Measurements from ENCODE around the gene DLL3. TPM values are rescaled to one million over a fixed set of nuclear protein-coding genes. Genes with fewer than 3 reads are reported as not detected.

Gene DLL3
- total and polyA plus RNA-seq, 2 experiments from 2014 or later = 9.8 to 15.6 TPM

- no peaks in the 10 kb centered on the region; the same call in 1 of the 2 replicates for H3K36me3 ChIP-seq (ENCODE audit: insufficient read depth)
- peaks cover 12% of the 10 kb centered on the region; the same call in 1 of the 2 replicates for H4K20me1 ChIP-seq (replicated peaks; ENCODE audit: insufficient read depth)
- ATAC-seq = no peak
- TF ChIP-seq JUNB (IDR thresholded peaks at IDR 0.05; ENCODE audit: unreplicated experiment) (no peak), ZNF331 (CRISPR knock-in tag; IDR thresholded peaks at IDR 0.05; ENCODE audit: low read depth) (no peak), ETS1 (IDR thresholded peaks at IDR 0.05) (no peak), EZH2phosphoT487 (IDR thresholded peaks at IDR 0.05; ENCODE audit: unreplicated experiment) (no peak), STAT1 (IDR thresholded peaks at IDR 0.05; ENCODE audit: unreplicated experiment) (no peak), EZH2 (IDR thresholded peaks at IDR 0.05; ENCODE audit: low read depth, unreplicated experiment) (no peak), NANOG (IDR thresholded peaks at IDR 0.05; ENCODE audit: borderline replicate concordance) (no peak), CTCF (conservative IDR thresholded peaks at IDR 0.05; ENCODE audit: low read depth in 2 of 2) (no peak), CREB1 (CRISPR knock-in tag; IDR thresholded peaks at IDR 0.05; ENCODE audit: low read depth) (no peak), ZNF114 (CRISPR knock-in tag; IDR thresholded peaks at IDR 0.05) (no peak), POLR2AphosphoS5 (IDR thresholded peaks at IDR 0.05; ENCODE audit: low read depth) (no peak)
- TF ChIP-seq, protein P1, sequence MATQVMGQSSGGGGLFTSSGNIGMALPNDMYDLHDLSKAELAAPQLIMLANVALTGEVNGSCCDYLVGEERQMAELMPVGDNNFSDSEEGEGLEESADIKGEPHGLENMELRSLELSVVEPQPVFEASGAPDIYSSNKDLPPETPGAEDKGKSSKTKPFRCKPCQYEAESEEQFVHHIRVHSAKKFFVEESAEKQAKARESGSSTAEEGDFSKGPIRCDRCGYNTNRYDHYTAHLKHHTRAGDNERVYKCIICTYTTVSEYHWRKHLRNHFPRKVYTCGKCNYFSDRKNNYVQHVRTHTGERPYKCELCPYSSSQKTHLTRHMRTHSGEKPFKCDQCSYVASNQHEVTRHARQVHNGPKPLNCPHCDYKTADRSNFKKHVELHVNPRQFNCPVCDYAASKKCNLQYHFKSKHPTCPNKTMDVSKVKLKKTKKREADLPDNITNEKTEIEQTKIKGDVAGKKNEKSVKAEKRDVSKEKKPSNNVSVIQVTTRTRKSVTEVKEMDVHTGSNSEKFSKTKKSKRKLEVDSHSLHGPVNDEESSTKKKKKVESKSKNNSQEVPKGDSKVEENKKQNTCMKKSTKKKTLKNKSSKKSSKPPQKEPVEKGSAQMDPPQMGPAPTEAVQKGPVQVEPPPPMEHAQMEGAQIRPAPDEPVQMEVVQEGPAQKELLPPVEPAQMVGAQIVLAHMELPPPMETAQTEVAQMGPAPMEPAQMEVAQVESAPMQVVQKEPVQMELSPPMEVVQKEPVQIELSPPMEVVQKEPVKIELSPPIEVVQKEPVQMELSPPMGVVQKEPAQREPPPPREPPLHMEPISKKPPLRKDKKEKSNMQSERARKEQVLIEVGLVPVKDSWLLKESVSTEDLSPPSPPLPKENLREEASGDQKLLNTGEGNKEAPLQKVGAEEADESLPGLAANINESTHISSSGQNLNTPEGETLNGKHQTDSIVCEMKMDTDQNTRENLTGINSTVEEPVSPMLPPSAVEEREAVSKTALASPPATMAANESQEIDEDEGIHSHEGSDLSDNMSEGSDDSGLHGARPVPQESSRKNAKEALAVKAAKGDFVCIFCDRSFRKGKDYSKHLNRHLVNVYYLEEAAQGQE (IDR thresholded peaks at IDR 0.05; ENCODE audit: unreplicated experiment) = no peak
- TF ChIP-seq, protein P2, sequence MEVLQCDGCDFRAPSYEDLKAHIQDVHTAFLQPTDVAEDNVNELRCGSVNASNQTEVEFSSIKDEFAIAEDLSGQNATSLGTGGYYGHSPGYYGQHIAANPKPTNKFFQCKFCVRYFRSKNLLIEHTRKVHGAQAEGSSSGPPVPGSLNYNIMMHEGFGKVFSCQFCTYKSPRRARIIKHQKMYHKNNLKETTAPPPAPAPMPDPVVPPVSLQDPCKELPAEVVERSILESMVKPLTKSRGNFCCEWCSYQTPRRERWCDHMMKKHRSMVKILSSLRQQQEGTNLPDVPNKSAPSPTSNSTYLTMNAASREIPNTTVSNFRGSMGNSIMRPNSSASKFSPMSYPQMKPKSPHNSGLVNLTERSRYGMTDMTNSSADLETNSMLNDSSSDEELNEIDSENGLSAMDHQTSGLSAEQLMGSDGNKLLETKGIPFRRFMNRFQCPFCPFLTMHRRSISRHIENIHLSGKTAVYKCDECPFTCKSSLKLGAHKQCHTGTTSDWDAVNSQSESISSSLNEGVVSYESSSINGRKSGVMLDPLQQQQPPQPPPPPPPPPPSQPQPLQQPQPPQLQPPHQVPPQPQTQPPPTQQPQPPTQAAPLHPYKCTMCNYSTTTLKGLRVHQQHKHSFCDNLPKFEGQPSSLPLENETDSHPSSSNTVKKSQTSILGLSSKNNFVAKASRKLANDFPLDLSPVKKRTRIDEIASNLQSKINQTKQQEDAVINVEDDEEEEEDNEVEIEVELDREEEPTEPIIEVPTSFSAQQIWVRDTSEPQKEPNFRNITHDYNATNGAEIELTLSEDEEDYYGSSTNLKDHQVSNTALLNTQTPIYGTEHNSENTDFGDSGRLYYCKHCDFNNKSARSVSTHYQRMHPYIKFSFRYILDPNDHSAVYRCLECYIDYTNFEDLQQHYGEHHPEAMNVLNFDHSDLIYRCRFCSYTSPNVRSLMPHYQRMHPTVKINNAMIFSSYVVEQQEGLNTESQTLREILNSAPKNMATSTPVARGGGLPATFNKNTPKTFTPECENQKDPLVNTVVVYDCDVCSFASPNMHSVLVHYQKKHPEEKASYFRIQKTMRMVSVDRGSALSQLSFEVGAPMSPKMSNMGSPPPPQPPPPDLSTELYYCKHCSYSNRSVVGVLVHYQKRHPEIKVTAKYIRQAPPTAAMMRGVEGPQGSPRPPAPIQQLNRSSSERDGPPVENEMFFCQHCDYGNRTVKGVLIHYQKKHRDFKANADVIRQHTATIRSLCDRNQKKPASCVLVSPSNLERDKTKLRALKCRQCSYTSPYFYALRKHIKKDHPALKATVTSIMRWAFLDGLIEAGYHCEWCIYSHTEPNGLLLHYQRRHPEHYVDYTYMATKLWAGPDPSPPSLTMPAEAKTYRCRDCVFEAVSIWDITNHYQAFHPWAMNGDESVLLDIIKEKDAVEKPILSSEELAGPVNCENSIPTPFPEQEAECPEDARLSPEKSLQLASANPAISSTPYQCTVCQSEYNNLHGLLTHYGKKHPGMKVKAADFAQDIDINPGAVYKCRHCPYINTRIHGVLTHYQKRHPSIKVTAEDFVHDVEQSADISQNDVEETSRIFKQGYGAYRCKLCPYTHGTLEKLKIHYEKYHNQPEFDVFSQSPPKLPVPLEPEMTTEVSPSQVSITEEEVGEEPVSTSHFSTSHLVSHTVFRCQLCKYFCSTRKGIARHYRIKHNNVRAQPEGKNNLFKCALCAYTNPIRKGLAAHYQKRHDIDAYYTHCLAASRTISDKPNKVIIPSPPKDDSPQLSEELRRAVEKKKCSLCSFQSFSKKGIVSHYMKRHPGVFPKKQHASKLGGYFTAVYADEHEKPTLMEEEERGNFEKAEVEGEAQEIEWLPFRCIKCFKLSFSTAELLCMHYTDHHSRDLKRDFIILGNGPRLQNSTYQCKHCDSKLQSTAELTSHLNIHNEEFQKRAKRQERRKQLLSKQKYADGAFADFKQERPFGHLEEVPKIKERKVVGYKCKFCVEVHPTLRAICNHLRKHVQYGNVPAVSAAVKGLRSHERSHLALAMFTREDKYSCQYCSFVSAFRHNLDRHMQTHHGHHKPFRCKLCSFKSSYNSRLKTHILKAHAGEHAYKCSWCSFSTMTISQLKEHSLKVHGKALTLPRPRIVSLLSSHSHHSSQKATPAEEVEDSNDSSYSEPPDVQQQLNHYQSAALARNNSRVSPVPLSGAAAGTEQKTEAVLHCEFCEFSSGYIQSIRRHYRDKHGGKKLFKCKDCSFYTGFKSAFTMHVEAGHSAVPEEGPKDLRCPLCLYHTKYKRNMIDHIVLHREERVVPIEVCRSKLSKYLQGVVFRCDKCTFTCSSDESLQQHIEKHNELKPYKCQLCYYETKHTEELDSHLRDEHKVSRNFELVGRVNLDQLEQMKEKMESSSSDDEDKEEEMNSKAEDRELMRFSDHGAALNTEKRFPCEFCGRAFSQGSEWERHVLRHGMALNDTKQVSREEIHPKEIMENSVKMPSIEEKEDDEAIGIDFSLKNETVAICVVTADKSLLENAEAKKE (CRISPR knock-in tag; IDR thresholded peaks at IDR 0.05) = no peak
- no peak overlapping the region for H3K4me3 ChIP-seq
- no peaks in the 10 kb centered on the region for H3K4me1 ChIP-seq (ENCODE audit: insufficient read depth)
- Mint-ChIP-seq H3K36me3 (ENCODE audit: low read depth) (peaks cover 21% of the 10 kb centered on the region), H3K27ac (no peak overlapping the region), H3K4me1 (no peaks in the 10 kb centered on the region), H3K9me3 (no peaks in the 10 kb centered on the region; the same call in 2 of the 3 replicates), H3K4me3 (no peak overlapping the region), H3K27me3 (ENCODE audit: insufficient read depth, low read depth, poor library complexity) (peaks cover 6% of the 10 kb centered on the region)
- H3K9me2 ChIP-seq (ENCODE audit: insufficient read depth) = no peaks in the 10 kb centered on the region
- H3K27ac ChIP-seq (ENCODE audit: low read depth) = no peak overlapping the region
- 0 out of 2 replicates have a peak, but pooled peaks cover 3% of the 10 kb centered on the region for H3F3A ChIP-seq (replicated peaks; ENCODE audit: low read depth)
- H3K4me2 ChIP-seq = no peak overlapping the region
- H2AFZ ChIP-seq = no peak overlapping the region
- no peaks in the 10 kb centered on the region for H3K27me3 ChIP-seq (ENCODE audit: insufficient read depth)
- H3K79me2 ChIP-seq (replicated peaks; ENCODE audit: insufficient read depth) = 0 out of 2 replicates have a peak, but pooled peaks cover 6% of the 10 kb centered on the region
- no peak for DNase-seq (ENCODE audit: low spot score)
Observed at GRCh38 chr19:39525205-39525604, 26.5 kb downstream of the DLL3 start.
